GM21515 (cell line): ENCODE measurements around the gene DBNL.

Experiments used
- ATAC-seq: cut with Tn5 transposase; IDR thresholded peaks from one replicate; pipeline ENCODE4 v1.9.1; 2021; ENCODE audit not compliant: unreplicated experiment

DBNL gene

DNA sequence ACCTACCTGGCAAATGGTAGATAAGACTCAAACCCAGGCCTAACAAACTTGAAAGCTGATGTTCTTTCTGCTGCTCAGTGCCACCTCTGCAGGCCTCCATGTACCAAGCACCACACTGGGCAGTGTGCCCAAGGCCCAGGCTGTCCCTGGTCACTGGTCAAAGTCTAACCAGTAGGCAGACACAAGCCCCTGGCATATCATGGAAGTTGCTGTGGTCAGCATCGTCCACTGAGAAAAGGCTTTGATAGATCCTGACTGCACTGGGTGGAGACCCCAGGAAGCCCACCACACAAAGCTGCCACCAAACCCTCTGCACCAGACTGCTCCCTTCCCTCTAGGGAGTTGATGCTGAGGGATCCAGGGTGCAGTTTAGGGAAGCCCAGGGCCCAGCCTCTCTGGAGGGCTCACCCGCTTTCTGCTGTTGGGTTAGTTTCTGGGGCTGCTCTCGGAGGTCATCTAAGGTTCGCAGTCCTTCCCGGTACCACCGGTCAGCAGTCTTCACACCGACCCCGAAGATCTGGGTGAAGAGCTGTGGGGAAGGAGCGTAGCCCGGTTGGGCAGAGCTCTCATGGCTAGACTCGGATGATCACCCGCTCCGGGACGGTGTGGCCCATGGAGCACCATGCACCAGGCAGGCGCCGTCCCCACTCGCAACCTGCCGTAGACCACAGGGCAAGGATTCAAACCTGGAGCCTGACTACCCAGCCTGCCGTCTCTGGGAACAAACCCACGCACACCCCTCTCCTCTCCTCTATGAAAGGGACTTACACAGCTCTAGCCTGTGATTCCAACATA is 31.8 kb downstream of the DBNL start:
- no peak for ATAC-seq

DNA sequence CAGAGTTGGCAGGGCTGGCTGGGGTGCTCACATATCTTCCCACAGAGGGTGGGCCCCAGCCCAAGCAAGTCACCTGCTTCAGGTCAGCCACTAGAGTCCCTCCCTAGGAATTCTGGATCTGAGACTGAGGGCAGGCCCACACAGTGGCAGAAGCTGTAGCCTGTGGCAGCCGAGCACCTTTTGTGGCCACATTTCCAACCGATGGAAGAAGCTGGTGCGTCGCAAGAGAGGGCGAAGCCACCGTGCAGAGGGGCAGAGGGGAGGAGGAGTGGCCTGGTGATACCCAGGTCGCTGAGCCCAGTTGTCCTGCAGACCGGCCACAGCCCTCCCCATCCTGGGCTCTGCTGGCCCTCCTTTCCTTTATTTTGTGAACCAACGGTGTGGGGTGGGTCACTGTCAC is 32.6 kb downstream of the DBNL start:
- ATAC-seq: no peak

DNA sequence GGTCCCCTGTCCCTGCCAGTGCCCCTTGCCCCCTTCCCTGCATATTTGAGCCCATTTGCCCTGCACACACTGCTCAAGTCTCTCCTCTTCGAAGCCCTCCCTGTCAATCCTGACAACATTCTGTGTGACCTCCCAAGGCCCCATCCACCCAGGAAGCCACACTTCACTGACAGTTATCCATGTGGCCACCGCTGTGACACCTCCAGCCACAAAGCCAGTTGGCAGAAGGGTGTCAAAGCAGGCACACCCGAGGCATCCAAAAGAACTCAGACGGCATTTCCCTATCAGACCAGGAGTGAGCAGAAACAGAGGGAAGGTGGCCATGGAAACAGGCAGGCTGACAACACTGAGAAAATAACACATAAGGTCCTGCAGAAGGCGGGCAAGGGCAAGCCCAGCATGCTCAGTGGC is 33.2 kb downstream of the DBNL start:
- ATAC-seq: no peak

DNA sequence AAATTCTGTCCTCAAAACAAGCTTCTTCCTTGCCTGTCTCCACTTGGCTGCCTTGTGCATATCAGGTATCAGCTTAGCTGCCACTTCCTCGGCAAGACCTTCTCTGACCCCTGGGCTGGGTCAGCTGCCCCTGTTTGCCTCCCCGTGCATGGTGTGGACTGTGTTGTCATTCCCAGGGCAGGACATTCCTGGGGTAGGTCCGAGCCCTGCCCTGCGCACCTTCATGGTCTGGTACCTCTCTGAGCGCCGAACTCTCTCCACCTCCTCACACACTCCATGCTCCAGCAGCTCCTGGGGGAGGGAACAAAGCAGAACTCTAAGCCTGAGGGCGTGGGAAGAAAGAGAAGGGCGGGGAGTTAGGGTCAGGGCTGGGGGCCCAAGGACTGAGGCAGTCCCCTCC is 34.0 kb downstream of the DBNL start:
- ATAC-seq: no peak

- ATAC-seq: no peak
These were observed 35.0 kb downstream of the DBNL start for GRCh38 chr7:44079331-44080021.

DNA sequence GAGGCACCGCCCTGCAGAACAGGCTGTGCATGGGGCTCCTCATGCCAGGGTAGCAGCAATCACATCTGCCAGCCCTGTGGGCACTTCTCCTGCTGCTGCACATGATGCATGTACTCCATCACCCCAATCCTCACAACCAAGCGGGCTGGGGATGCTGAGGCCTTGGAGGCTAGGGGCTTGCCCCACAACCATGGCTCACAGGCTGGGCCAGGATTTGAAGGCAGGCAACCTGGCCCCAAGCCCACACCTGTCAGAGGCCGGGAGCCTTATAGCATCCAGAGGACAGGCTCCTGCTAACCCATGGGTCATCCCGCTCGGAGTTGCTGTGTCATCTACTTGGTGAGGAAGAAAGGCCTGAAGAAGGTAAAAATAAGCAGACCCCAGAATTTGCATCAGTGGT is 35.6 kb downstream of the DBNL start:
- no peak for ATAC-seq

DNA sequence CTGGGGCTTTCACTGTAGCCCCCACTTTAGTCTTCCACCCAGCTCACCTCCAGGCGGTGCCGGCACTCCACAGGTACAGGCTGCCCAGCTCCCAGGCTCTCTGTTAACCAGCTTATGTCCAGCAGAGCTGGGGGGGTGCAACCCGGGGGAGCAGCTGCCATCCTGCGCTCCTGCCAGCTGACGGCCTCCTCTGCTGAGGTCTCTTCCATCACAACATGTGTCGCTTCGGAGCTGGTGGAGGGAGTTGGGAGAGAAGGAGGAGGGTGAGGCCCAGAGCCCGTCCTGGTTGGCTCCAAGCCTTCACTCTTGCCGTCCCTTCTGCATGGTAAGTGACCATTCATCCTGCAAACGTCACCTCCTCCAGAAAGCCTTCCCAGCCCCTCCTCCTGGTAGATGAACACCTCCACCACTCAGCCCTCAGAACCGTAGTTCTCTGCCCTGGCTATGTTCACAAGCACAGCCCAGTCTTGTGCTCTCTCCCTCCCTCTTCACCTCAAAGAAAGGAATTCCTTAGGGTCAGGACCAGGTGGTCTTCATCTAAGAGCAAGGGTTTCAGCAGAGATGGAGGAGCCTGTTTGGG is 36.3 kb downstream of the DBNL start:
- ATAC-seq: no peak

- no peak for ATAC-seq
These were observed 36.8 kb downstream of the DBNL start for GRCh38 chr7:44081266-44081748.

DNA sequence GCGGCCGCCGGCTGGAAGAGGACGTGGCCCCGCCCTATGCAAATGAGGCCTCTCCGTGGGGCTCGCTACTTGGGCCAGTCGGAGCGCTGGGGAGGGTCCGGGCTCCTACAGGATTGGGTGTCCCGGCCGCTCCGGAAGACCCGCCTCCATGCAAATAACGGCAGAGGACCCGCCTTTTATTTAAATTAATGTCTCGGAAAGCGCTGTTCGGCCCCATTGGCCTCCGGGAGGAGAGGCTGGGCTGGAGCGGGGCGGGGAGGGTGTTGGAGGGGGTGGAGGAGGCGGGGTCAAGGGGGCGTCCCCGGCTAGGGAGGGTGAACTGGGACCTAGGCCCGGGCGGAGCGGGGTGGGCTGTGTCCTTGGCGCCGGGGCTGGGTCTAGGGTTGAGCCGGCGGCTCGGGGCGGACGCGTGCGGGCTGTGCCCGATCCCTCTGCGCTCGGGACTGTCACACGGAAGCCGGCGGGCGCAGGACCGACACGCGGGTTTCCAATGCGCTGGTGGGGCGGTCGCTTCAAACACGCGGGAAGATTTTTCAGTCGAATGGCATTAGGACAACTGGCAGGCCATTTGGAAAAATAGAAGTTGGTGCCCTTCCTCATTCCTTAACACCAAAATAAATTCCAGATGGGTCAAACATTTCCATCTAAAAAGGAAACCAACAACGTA is 38.2 kb downstream of the DBNL start:
- peak; percentile 88 for ATAC-seq

GRCh38 chr7:44083796-44084195 is 39.3 kb downstream of the DBNL start:
- ATAC-seq: no peak

DNA sequence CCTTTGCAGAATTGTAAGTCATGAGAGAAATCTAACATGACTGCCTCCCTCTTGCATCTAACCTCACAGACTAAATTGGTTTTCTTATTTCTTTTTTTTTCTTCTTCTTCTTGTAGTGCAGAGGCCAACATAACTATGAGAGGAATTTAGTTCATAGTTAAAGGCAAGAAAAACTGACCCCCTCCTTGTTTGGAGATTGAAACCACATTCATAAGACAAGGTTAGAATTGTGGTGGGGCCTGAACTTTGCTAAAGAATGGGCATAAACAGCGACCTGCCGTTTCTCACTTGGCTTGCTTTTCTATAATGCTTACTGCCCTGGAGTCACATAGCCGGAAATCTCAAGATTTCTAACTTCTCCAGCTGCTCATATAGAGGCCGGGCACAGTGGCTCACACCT is 40.2 kb downstream of the DBNL start:
- no peak for ATAC-seq

- no peak for ATAC-seq
These were observed 41.0 kb downstream of the DBNL start for GRCh38 chr7:44085546-44085945.

DNA sequence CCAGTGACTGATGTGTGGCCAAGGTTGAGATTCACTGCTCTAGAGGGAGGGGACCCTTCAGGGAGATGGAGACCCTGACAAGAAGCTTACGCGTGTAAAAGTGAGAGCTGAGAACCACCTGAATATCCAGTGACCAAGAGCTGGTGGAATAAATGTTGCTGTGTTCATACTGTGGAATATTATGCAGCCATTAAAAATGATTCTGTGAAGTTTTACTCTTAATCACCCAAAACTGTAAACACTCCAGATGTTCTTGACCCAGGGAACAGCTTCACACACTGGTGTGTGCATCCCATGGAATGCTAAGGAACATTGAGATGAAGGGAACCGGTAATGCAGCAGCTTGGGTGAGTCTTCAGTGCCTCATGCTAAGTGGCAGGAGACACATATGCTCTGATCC is 42.1 kb downstream of the DBNL start:
- ATAC-seq: no peak

GRCh38 chr7:44087911-44088838 is 43.7 kb downstream of the DBNL start:
- ATAC-seq: no peak

DNA sequence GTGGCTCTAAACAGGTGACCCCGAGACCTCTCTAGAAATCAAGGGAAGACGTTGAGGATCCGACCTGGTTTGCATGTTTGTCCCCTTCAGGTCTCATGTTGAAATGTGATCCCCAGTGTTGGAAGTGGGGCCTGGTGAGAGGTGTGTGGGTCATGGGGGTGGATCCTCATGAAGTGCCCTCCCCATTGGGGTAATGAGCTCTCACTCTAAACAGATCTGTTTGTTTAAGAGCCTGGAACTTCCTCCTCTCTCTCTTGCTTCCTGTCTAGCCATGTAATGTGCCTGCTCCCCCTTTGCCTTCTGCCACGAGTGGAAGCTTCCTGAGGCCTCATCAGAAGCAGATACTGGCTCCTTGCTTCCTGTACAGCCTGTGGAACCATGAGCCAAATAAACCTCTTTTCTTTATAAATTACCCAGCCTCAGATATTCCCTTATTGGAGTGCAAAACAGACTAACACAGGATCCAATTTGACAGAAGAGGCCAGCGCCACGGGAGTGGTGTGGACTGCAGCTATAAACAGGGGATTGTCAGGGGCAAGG is 48.7 kb downstream of the DBNL start:
- no peak for ATAC-seq

GRCh38 chr7:44094365-44094764 is 49.9 kb downstream of the DBNL start:
- ATAC-seq: no peak

- no peak for ATAC-seq
These were observed 50.5 kb downstream of the DBNL start for GRCh38 chr7:44094883-44095592.

GRCh38 chr7:44095781-44096180 is 51.3 kb downstream of the DBNL start:
- ATAC-seq: no peak

- no peak for ATAC-seq
These were observed 51.9 kb downstream of the DBNL start for GRCh38 chr7:44096326-44096881.
